Measurements from ENCODE around the gene MEGF9. TPM values are rescaled to one million over a fixed set of nuclear protein-coding genes. Genes with fewer than 3 reads are reported as not detected.

The MEGF9 gene
- total and polyA plus RNA-seq, 2 of the 13 experiments (the other 11 are each of a cell fraction or from before 2014, with no cell fraction given), result 3.1 to 3.3 TPM

DNA sequence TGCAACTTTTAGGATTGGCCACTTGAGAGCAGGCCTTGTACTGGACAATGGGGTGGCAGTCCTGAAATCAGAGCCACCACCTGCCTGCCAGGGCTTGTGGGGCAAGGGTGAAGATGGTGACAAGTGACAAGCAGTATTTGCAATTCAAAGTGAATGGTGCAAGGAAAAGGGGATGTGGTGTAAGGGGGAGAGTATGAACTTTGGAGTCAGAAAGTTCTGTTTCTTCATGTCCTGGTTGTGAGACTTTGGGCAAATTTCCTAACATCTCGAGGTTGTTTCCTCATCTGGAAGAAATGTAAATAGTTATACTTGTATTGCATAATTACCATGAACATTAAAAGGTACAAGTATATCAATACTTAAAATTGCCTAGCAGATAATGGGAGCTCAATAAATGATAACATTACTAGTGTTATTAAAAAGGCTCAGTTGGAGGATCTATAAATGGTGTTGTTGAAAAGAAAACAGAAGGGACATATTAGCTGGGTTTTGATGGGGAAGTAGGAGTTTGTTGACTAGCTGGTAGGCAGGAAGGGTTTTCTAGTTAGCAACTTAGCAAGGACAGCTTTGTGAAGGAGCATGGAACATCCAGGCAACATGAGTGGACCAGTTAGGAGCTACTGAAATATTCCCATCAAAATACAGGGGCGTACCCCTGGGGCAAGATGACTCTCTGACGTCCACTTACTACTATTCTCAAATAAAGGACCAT is 21.3 kb upstream of the MEGF9 start (continued):
- TF ChIP-seq ZFP82 (CRISPR knock-in tag; IDR thresholded peaks at IDR 0.05; ENCODE audit: borderline replicate concordance) (no peak), ZBTB42 (CRISPR knock-in tag; IDR thresholded peaks at IDR 0.05) (no peak), MAFK (conservative IDR thresholded peaks at IDR 0.05 in 1 of 2, IDR thresholded peaks at IDR 0.05 in 1 of 2; ENCODE audit: low read length in 2 of 2) (no peak), KMT2B (CRISPR knock-in tag; IDR thresholded peaks at IDR 0.05) (no peak), GATAD2A (CRISPR knock-in tag; IDR thresholded peaks at IDR 0.05) (peak; percentile 98), ZNF883 (CRISPR knock-in tag; IDR thresholded peaks at IDR 0.05; ENCODE audit: not compliant biosample characterization) (no peak), ZNF749 (CRISPR knock-in tag; IDR thresholded peaks at IDR 0.05; ENCODE audit: borderline replicate concordance) (no peak), PHF5A (CRISPR knock-in tag; IDR thresholded peaks at IDR 0.05; ENCODE audit: low read depth, unreplicated experiment) (no peak), ZNF331 (CRISPR knock-in tag; IDR thresholded peaks at IDR 0.05) (no peak), SPEN (CRISPR knock-in tag; IDR thresholded peaks at IDR 0.05; ENCODE audit: low read depth) (no peak), AGO1 (IDR thresholded peaks at IDR 0.05; ENCODE audit: low read depth, low read length, poor library complexity, severe bottlenecking) (no peak), ZNF3 (CRISPR knock-in tag; IDR thresholded peaks at IDR 0.05) (no peak), ZNF724P (CRISPR knock-in tag; IDR thresholded peaks at IDR 0.05; ENCODE audit: borderline replicate concordance) (no peak), ZNF136 (CRISPR knock-in tag; IDR thresholded peaks at IDR 0.05; ENCODE audit: low read depth) (no peak), ATAD3A (CRISPR knock-in tag; IDR thresholded peaks at IDR 0.05) (no peak), ZNF619 (CRISPR knock-in tag; IDR thresholded peaks at IDR 0.05) (no peak), ZNF569 (CRISPR knock-in tag; IDR thresholded peaks at IDR 0.05; ENCODE audit: borderline replicate concordance) (no peak), REXO4 (CRISPR knock-in tag; IDR thresholded peaks at IDR 0.05; ENCODE audit: borderline replicate concordance) (no peak)
- TF ChIP-seq, protein P1, sequence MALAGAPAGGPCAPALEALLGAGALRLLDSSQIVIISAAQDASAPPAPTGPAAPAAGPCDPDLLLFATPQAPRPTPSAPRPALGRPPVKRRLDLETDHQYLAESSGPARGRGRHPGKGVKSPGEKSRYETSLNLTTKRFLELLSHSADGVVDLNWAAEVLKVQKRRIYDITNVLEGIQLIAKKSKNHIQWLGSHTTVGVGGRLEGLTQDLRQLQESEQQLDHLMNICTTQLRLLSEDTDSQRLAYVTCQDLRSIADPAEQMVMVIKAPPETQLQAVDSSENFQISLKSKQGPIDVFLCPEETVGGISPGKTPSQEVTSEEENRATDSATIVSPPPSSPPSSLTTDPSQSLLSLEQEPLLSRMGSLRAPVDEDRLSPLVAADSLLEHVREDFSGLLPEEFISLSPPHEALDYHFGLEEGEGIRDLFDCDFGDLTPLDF (CRISPR knock-in tag; IDR thresholded peaks at IDR 0.05), result no peak
- TF ChIP-seq, protein P2, sequence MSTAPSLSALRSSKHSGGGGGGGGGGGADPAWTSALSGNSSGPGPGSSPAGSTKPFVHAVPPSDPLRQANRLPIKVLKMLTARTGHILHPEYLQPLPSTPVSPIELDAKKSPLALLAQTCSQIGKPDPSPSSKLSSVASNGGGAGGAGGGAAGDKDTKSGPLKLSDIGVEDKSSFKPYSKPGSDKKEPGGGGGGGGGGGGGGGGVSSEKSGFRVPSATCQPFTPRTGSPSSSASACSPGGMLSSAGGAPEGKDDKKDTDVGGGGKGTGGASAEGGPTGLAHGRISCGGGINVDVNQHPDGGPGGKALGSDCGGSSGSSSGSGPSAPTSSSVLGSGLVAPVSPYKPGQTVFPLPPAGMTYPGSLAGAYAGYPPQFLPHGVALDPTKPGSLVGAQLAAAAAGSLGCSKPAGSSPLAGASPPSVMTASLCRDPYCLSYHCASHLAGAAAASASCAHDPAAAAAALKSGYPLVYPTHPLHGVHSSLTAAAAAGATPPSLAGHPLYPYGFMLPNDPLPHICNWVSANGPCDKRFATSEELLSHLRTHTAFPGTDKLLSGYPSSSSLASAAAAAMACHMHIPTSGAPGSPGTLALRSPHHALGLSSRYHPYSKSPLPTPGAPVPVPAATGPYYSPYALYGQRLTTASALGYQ (CRISPR knock-in tag; IDR thresholded peaks at IDR 0.05), result no peak
- TF ChIP-seq, protein P3, sequence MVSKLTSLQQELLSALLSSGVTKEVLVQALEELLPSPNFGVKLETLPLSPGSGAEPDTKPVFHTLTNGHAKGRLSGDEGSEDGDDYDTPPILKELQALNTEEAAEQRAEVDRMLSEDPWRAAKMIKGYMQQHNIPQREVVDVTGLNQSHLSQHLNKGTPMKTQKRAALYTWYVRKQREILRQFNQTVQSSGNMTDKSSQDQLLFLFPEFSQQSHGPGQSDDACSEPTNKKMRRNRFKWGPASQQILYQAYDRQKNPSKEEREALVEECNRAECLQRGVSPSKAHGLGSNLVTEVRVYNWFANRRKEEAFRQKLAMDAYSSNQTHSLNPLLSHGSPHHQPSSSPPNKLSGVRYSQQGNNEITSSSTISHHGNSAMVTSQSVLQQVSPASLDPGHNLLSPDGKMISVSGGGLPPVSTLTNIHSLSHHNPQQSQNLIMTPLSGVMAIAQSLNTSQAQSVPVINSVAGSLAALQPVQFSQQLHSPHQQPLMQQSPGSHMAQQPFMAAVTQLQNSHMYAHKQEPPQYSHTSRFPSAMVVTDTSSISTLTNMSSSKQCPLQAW (CRISPR knock-in tag; IDR thresholded peaks at IDR 0.05), result no peak
- TF ChIP-seq, protein P4, sequence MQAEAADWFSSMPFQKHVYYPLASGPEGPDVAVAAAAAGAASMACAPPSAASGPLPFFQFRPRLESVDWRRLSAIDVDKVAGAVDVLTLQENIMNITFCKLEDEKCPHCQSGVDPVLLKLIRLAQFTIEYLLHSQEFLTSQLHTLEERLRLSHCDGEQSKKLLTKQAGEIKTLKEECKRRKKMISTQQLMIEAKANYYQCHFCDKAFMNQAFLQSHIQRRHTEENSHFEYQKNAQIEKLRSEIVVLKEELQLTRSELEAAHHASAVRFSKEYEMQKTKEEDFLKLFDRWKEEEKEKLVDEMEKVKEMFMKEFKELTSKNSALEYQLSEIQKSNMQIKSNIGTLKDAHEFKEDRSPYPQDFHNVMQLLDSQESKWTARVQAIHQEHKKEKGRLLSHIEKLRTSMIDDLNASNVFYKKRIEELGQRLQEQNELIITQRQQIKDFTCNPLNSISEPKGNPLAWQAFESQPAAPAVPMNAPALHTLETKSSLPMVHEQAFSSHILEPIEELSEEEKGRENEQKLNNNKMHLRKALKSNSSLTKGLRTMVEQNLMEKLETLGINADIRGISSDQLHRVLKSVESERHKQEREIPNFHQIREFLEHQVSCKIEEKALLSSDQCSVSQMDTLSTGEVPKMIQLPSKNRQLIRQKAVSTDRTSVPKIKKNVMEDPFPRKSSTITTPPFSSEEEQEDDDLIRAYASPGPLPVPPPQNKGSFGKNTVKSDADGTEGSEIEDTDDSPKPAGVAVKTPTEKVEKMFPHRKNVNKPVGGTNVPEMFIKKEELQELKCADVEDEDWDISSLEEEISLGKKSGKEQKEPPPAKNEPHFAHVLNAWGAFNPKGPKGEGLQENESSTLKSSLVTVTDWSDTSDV (CRISPR knock-in tag; IDR thresholded peaks at IDR 0.05), result no peak
